ENCODE measurements around the gene ESPN.
A peak's percentile ranks its signal among the peaks of the same experiment; 100 is the strongest.

ESPN gene

DNA sequence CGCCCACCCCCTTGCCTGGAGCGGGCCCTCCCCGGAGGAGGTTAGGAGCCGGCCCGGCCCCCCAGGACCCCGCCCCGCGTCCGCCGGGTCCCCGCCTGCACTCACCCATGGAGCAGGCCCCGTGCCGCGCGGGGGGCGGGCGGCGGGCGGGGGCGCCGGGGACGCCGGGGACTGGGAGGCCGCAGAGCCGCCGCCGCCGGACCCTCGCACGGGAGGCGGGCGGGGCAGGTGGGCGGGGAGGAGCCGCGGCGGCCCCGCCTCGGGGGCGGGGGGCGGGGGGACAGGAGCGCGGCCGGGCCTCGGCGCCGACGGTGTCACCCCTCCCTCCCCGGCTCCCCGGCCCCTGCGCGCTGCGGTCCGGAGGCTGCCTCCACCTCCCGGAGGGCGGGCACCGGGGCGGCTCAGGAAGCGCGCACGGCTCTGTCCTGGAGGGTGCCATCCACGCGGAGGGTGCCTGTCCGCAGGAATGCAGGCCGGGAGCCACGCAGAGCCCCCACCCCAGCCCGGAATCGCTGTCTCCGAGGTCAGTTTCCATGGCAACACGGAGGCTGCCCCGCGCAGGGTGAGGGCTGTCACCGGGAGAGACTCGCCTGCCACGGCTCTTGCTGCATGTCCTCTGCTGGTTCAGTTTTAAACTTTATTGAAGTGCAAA lies 72.8 kb downstream of the ESPN start:
- ChIA-PET POLR2A (no interaction called here), CTCF (interaction anchor here (0.7 to 8.4 kb wide), 4 partner anchors 7 to 25 kb away, joined by 3 to 96 read pairs (median 15); partner anchors contain the start of gene PLEKHG5)
- peak overlapping the region; percentile 71 for H3K4me3 ChIP-seq (ENCODE audit: low read depth, low read length)
- TF ChIP-seq CTCF (IDR thresholded peaks at IDR 0.05; ENCODE audit: insufficient read depth, low read length, missing control alignments) = no peak
- no peak for DNase-seq (ENCODE audit: low read depth, low spot score)

- H3K4me3 ChIP-seq (ENCODE audit: low read depth, low read length) = peak overlapping the region; percentile 71
- POLR2A ChIA-PET = no interaction called here
- no peak for TF ChIP-seq CTCF (IDR thresholded peaks at IDR 0.05; ENCODE audit: insufficient read depth, low read length, missing control alignments)
- CTCF ChIA-PET = interaction anchor here (0.6 to 8.4 kb wide), 7 partner anchors 8 to 49 kb away, joined by 3 to 96 read pairs (median 4); partner anchors contain the start of gene PLEKHG5
- no peak for DNase-seq (ENCODE audit: low read depth, low spot score)
Measured at GRCh38 chr1:6497867-6498575, 73.4 kb downstream of the ESPN start.

DNA sequence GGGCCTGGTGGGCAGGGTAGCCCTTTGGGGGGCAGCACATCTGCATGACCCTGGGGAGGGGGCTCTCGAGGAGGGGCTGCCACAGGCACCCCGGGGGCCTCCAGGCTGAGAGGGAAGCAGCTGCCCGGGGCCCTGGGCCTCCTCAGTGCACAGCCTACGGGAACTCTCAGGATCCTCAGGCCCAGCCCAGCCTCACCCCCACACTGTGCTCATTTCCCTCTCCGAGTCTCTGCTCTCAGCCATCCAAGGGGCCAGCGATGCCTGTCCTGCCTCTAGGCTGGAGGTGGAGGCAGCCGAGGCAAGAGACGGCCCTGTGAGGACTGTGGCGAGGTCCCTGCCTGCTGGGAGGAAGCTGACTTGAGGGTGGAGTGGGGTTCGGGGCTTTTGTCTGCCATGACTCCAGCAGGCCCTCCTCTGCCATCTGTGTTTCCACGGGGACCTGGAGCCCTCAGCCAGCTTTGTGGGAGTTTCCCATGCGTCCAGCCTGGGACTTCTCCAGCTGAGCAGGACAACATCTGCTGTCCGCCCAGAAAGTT lies 74.1 kb downstream of the ESPN start:
- POLR2A ChIA-PET = no interaction called here
- DNase-seq (ENCODE audit: low read depth, low spot score) = no peak
- CTCF ChIA-PET = interaction anchor here (0.6 to 8.4 kb wide), 7 partner anchors 8 to 56 kb away, joined by 3 to 96 read pairs (median 5); partner anchors contain the start of genes NOL9, PLEKHG5 and TAS1R1
- TF ChIP-seq CTCF (IDR thresholded peaks at IDR 0.05; ENCODE audit: insufficient read depth, low read length, missing control alignments) = no peak
- H3K4me3 ChIP-seq (ENCODE audit: low read depth, low read length) = no peak overlapping the region

- no peak for DNase-seq (ENCODE audit: low read depth, low spot score)
- CTCF ChIA-PET = interaction anchor here (1.7 to 8.4 kb wide), 3 partner anchors 9 to 55 kb away, joined by 6 to 96 read pairs (median 25); partner anchors contain the start of genes NOL9, PLEKHG5 and TAS1R1
- POLR2A ChIA-PET = no interaction called here
- H3K4me3 ChIP-seq (ENCODE audit: low read depth, low read length) = no peak overlapping the region
- TF ChIP-seq CTCF (IDR thresholded peaks at IDR 0.05; ENCODE audit: insufficient read depth, low read length, missing control alignments) = no peak
Measured at GRCh38 chr1:6499296-6499695, 74.7 kb downstream of the ESPN start.

GRCh38 chr1:6500544-6501278 lies 76.1 kb downstream of the ESPN start:
- CTCF ChIA-PET = interaction anchor here (0.6 to 8.4 kb wide), 3 partner anchors 10 to 38 kb away, joined by 3 to 96 read pairs (median 13); partner anchors contain the start of gene PLEKHG5
- DNase-seq (ENCODE audit: low read depth, low spot score) = no peak
- POLR2A ChIA-PET = no interaction called here
- H3K4me3 ChIP-seq (ENCODE audit: low read depth, low read length) = no peak overlapping the region
- TF ChIP-seq CTCF (IDR thresholded peaks at IDR 0.05; ENCODE audit: insufficient read depth, low read length, missing control alignments) = no peak
